NCI-H345 treated with DMSO at 0.1 percent for 48 hours (cell line): ENCODE results near the gene BTG2.

ENCODE experiments used
- DNase-seq: peaks from one replicate; lab custom pipeline; 2025; ENCODE audit not compliant: unreplicated experiment; lab: John Stamatoyannopoulos, UW

BTG2 gene

DNA sequence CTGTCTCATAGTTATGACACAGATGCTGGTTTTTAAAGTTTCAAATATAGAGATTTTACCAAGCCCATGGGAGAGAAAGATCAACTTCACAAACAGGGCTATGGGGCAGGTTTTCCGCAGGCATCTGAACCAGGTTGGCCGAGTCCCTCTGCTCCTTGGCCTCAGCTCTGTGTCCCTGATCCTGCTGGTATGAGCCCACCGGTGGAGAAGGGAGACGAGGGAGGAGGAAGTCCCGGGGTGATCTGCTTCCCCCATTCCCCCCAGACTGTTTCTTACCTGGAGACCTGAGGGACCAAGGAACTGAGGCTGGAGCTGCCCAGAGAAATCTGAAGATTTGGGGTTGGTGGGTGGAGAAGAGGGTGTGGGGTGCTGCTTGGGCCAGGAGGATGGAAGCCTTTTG, 28.9 kb upstream of the BTG2 start:
- DNase-seq: no peak

DNA sequence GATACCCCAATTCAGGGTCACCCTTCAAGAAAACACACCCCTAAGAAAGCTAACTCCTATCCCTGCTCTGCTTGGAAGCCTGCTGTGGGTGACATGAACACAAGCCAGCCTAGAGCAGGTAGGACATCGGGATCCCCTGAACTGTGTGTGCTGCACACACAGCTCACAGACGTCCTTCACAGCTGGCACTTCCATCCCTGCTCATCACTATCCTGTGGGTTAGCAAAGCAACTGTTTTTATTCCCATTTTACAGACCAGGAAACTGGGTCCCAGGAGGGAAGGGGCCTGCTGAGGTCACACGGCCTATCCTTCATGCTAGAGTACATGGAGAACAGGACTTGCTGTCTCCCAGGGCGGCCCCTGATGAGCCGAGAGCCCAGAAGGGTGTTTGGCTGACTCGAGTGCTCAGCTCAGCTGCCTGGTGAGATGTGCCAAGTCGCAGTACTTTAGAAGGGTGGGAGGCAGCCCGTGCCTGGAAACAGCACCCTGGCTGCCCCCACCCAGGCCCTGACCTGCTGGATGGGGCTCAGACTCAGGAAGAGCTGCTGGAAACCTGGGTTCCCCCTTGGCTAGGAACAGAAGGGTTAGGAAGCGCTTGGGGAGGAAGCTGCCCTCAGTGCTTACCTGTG, 28.3 kb upstream of the BTG2 start:
- no peak for DNase-seq

- DNase-seq: no peak
Observed at GRCh38 chr1:203278082-203278884, 27.0 kb upstream of the BTG2 start.

DNA sequence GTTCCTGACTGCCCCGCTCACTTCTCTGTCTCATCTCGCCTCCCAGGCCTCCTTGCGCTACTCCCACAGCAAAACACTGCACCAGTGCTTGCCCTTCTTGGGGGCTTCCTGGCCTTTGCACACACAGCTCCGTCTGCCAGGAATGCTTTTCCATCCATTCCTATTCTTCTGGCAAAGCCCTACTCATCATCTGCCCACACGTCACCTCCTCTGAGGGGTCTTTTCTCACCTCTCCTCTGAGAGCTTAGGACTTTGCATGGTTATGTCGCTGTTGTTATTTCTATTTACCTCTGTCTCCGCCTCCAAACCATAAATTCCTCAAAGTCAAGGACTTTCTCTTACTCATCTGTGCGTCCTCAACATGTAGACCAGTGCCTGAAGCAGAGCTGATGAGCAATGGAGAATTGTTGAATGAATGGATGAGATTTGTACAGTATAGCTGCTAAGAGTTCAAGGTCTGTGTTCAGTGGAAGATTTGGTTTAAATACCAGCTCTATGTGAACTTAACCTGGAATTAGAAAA, 26.4 kb upstream of the BTG2 start:
- DNase-seq: no peak

DNA sequence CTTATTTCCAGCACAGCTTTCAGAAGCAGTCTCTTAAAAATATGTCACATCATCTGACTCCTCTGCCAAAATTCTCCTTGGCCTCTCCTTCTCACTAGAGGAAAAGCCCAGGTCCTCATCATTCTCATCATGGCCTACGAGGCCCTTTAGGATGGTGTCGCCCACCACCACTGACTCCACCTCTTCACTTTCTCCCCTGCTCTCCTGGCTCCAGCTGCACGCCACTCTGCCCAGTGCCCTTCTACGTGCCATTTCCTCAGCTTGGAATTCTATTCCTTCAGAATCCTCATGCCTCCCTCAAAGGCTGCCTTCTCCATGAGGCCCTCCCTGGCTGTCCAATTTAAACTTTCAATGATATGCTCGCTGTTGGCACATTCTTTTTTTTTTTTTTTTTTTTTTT, 25.3 kb upstream of the BTG2 start:
- no peak for DNase-seq

DNA sequence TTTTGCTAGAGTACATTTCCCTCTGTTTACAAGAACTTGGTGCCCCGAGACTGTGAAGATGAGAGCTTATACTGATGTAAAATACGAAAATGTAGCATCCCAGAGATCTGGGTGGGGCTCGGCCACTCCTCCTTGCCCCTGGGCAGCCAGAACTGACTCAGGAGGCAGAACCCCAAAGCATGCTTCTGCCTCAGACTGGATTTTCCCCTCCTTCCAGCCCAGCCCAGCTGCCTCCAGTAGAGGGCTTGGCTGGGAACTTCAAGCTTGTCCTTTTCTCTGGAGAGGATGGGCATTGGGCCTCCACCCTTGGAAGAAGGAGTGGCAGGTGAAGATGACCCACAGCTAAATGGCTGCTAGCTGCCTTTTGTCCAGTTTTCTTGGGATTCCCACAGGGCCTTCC, 24.3 kb upstream of the BTG2 start:
- DNase-seq: no peak

GRCh38 chr1:203281851-203282661, 23.3 kb upstream of the BTG2 start:
- no peak for DNase-seq

GRCh38 chr1:203282720-203283542, 22.4 kb upstream of the BTG2 start:
- DNase-seq: no peak

GRCh38 chr1:203283597-203283996, 21.7 kb upstream of the BTG2 start:
- DNase-seq: no peak

GRCh38 chr1:203284411-203285123, 20.8 kb upstream of the BTG2 start:
- no peak for DNase-seq

DNA sequence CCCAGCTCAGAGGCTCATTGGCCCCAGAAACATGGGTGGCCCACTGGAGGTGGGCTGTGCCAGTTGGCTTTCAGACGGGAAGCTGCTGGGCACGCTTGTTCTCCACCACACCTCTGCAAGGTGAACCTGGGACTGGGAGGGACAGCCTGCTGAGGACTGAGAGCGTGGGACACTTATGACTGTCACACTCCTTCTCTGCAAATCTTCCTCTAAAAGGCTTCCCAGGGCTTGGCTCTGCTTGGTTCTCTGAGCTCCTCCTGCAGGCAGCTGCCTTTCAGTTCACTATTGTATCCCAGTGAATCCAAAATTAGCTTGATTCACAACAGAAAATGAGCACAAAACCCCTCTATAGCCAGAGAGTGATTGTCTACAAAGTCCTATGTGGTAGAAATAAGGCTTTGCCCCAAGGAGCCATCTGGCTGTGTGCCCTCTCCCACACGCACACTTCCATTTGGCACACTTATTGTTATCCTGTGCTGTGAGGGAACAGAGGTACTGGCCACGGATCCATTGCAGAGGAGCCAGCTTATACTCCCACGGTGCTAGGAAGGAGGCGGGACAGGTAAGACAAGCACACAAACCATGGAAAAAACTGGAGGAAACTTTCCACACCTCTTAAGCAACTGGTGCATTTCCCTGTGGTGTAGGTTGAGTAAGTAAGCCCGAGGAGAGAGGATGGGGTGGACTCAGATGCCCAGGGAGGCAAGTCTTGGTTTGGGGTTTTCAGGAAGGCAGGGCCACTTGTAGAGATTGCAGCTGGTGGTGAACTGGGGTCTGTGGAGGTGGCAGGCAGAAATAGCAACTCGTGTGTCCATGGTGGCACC, 18.9 kb upstream of the BTG2 start:
- DNase-seq: no peak

GRCh38 chr1:203287109-203287893, 18.0 kb upstream of the BTG2 start:
- DNase-seq: no peak

DNA sequence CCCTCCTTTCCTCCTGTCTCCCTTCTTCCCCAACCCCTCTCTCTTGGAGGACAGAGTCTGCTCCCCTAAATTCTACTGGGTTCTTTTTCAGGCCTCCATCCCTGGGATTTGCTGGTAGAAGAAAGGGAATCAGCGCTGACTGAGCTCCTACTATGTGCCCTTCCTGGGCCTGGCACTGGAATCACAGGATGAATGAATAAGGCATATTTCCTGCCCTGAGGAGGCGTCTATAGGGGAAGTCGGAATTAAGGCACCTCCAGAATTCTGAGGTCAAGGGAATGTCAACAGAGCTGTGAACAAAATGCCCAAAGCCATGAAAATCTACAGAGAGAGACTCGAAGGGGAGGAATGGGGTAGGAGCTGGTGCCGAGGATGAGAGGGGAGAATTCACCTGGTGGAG, 17.4 kb upstream of the BTG2 start:
- DNase-seq: no peak

DNA sequence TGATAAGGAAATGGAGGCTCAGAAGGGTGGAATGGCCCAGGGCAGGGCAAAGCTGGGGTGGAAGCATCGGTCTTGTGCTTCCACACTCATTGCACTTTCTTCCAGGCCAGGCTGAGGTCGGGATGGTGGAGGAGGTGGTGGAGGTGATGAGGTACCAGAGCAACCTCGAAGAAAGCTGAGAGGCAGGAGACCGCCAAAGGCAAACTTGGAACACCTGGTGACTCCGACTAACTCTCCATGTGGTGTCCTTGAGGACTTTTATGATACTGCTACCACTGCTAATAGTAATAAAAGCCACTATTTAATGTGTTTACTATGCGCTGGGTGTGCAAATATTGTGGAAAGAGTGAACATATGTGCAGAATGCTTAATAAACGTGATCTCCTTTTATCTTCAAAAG, 16.9 kb upstream of the BTG2 start:
- DNase-seq: no peak

DNA sequence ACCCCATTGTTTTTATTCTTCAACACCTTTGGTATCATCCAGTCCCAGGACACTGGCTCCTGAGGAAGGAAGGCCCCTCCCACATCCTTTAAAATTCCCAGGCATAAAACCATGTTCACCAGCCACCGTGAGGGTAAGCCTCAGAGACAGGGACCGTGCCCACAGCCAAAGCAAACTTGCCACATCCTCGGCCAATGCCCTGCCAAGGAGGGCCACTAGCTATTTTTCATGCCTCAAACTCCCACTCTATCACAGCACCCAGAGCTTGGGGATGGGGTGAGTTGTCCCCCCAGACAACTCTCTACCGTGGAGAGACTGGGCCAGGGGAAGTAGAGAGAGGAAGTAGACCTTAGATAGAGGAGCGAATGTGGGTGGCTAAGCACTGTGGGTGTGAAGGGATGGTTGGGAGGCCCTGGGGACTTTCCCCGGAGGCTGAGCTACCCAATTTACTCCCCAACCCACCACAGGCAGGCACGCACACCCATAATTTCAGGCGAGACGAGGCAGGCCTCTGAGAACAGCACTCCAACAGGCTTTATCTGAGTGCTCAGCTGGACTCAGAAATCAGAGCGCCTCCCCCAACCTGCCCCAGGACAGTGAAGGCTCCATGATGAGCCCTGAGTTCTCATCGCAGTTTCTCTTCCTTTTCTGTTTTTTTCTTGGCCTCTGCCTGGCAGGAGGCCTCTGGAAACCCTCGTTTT, 15.9 kb upstream of the BTG2 start:
- no peak for DNase-seq

DNA sequence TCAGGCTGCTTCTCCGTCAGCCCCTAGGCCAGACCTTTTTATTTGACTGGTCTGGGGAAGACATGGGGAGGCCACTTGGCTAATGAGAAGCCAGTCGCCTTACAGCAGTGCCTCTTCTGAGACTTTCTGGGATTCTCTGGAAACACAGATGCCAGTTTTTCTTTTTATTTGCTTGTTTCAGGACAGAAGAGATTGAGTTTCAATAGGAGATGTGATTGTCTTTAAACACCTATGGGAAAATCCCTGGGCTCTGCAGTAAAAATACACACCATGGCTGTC, 15.4 kb upstream of the BTG2 start:
- DNase-seq: no peak

- peak; percentile 83 for DNase-seq
Observed at GRCh38 chr1:203290261-203291089, 14.8 kb upstream of the BTG2 start.
